LNCAP (cell line): ENCODE measurements around the gene RPS13.

ENCODE experiments used
- TF ChIP-seq, protein P1 (sequence below): fragments of 450-650 bp; IDR thresholded peaks from 2 replicates; pipeline ENCODE4 v1.5.1; 2017; ENCODE audit warnings: mild to moderate bottlenecking

RPS13 gene

DNA sequence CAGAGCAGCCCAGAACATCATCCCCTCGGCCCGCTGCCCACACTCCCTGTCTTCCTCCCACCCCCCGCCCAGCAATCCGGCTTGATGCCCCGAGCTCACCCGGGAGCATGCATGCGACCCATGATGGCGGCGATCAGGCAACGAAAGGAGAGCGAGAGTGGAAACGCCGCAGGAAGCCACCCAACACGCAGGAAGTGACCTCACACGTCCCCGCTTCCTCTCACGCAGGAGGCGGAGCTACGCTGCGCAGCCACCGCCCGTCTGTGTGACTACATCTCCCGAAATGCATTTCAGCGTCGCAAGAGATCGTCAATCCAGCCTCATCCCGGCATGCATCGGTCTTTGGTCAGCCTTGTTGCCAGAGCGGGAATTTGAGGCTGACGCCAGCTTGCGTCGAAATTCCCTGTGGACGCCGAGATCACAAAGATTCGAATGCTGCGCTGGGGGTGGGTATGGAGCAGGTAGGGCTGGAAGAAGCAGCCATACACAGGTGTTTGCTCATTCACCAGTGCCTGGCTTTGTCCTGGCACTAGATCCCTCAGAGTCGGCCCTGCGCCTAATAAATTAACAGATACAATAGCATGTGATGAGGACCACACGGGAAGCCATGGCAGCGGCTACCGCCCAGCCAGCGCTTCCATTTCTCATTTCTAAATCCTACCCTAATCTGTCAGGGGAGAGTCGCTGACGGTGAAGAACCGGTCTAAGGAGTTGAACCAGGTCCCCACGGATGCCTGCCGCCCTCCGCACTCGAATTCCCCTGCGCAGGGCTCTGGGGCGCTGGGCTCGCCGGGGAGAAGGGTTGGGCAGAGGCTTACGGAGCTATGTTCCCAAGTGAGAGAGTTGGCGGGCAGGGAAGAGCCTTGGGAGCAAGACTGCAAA is at the start of gene RPS13:
Gene RPS13 (minus strand): TSS at position 148 of the 882 bp plus-strand sequence. CDS start 26 bp downstream, at position 122.
- TF ChIP-seq, protein P1, sequence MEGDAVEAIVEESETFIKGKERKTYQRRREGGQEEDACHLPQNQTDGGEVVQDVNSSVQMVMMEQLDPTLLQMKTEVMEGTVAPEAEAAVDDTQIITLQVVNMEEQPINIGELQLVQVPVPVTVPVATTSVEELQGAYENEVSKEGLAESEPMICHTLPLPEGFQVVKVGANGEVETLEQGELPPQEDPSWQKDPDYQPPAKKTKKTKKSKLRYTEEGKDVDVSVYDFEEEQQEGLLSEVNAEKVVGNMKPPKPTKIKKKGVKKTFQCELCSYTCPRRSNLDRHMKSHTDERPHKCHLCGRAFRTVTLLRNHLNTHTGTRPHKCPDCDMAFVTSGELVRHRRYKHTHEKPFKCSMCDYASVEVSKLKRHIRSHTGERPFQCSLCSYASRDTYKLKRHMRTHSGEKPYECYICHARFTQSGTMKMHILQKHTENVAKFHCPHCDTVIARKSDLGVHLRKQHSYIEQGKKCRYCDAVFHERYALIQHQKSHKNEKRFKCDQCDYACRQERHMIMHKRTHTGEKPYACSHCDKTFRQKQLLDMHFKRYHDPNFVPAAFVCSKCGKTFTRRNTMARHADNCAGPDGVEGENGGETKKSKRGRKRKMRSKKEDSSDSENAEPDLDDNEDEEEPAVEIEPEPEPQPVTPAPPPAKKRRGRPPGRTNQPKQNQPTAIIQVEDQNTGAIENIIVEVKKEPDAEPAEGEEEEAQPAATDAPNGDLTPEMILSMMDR, result no peak

DNA sequence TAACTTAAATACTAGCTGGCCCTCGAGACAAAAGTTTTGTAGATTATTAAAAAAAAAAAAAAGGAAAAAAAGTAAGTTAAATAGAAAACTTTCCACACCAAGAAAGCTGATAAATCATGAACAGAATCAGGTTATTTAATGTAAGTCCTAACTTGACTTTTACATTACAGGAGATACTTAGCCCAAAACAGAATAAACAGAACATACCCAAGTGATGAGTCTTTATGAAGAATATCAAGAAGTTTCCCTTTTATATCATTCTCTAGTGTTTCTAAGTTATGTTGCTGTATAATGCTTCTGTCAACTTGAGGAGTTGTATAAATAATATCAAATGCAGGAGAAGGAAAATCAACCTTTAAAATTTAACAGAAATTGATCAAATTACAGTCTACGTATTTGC is 44.5 kb upstream of the RPS13 start:
- TF ChIP-seq, protein P1, result no peak

DNA sequence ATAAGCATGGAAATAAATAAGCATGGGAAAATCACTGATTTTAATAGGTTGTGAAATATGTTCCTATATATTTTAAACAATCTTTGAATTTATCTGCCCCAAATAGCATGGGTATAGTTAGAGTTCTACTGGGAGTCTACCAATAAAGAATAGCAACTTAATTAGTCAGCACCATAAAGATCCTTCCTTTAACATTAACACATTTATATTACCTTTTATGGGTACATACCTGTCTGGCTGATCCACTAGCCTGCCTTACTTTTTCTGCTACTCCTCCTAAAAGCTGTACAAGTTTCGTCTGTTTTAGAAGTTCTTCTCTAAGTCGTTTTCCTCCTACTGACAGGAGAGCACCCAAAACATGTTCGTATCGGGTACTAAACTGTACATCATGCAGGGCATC is 39.8 kb upstream of the RPS13 start:
- TF ChIP-seq, protein P1, result no peak

DNA sequence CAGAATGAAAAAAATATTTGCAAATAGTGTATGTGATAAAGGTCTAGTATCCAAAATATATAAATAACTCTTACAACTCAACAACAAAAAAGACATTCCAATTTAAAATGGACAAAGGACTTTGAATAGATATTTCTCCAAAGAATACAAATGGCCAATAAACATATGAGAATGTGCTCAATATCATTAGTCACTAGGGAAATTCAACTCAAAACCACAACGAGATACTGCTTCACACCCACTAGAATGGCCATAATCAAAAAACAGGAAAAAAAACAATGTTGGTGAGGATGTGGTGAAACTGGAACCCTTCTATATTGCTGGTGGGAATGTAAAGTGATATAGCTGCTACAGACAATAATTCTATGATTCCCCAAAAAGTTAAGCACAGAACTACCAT is 38.6 kb upstream of the RPS13 start:
- TF ChIP-seq, protein P1, result no peak

DNA sequence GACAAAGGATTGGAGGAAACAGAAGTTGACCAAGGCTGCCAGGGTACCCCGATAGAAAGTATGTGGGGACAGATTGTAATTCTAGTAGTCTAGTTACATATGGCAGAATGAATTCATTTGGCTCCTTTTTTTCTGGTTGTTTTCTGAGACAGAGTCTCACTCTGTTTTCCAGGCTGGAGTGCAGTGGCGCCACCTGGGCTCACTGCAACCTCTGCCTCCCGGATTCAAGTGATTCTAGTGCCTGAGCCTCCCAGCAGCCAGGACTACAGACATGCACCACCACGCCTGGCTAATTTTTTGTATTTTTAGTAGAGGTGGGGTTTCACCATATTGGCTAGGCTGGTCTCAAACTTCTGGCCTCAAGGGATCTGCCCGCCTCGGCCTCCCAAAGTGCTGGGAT is 30.3 kb upstream of the RPS13 start:
- TF ChIP-seq, protein P1, result peak; percentile 54; the same call in 1 of the 2 replicates

DNA sequence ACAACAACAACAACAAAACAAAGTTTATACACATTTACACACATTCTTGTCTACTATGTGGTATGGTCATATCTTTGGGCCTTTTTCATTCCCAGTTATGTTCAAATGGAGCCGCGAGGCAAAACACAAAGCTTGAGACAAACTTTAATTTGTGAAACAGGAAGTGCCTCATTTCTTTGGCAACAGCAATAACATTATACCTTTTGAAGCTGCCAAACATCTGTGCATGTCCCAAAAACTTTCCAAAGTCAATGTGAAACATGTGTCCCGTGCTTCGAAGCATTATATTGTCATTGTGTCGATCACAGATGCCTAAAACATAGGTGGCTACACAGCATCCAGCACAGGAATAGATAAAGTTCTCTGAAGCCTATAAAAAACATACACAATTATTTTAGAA is 25.0 kb upstream of the RPS13 start:
- TF ChIP-seq, protein P1, result no peak

DNA sequence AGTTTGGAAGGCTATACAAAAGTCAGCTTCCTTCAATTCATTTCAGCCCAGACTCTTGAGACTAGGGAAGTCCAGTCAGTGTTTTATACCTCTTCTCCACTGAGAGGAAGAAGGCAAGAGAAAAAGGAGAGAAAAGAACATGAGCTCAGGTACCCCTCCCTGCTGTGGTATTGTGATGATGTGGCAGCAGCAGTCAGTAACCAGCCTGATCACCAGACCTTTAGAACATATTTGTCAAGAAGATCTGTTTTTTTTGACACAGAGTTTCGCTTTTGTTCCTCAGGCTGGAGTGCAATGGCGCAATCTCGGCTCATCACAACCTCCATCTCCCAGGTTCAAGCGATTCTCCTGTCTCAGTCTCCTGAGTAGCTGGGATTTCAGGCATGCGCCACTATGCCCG is 21.2 kb upstream of the RPS13 start:
- TF ChIP-seq, protein P1, result no peak
